Omental fat pad (tissue), 4 donors: ENCODE measurements around the gene SYTL5. TPM values are rescaled to one million over a fixed set of nuclear protein-coding genes. Genes with fewer than 3 reads are reported as not detected.

Experiments used
- ATAC-seq: fragments of 150-250 bp; one replicate; pipeline ENCODE4 v1.9.1; 2016; ENCODE audit warnings: mild to moderate bottlenecking, moderate library complexity; ENCODE audit not compliant: low FRiP score
- DNase-seq: peaks from one replicate; pipeline ENCODE4 v3.0.0-alpha.2; 2019; ENCODE audit warnings: low spot score
- total RNA-seq, 4 donors: library from RNA; depleted of rRNA; stranded (reverse); fragments of >200 nt; gene quantifications; one replicate each; pipeline ENCODE4 v1.1.0, GENCODE V29; 2016
- TF ChIP-seq, protein P1 (sequence below), 3 donors: fragments of 450-650 bp; IDR thresholded peaks; one replicate each; pipeline ENCODE4 v1.5.1; 2016 to 2017; ENCODE audit warnings: antibody characterized with exemption in 3 of 3, mild to moderate bottlenecking in 3 of 3, moderate library complexity in 2 of 3

The SYTL5 gene
- total RNA-seq, 4 donors from 2014 or later: 0.09 TPM; not detected in 3

DNA sequence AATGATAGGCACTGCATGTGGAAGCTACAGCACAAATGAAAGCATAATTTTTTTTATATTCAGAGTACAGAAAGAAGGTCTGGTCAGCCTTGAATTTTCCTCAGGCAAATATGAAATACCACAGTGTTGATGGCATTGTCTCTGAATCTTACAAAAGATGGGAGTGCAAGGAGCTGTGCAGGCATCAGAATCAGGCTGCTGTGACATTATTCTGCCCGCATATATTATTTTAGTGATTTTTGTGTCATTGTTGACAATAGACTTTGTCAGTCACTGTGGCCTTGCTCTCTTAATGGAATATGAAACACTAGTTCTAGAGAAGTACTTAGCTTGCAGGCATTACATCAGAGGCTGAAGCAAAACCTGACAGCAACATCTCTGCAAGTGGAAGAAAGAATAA, 42.5 kb downstream of the SYTL5 start:
- DNase-seq (no peak), ATAC-seq (no peak)
- TF ChIP-seq, protein P1, sequence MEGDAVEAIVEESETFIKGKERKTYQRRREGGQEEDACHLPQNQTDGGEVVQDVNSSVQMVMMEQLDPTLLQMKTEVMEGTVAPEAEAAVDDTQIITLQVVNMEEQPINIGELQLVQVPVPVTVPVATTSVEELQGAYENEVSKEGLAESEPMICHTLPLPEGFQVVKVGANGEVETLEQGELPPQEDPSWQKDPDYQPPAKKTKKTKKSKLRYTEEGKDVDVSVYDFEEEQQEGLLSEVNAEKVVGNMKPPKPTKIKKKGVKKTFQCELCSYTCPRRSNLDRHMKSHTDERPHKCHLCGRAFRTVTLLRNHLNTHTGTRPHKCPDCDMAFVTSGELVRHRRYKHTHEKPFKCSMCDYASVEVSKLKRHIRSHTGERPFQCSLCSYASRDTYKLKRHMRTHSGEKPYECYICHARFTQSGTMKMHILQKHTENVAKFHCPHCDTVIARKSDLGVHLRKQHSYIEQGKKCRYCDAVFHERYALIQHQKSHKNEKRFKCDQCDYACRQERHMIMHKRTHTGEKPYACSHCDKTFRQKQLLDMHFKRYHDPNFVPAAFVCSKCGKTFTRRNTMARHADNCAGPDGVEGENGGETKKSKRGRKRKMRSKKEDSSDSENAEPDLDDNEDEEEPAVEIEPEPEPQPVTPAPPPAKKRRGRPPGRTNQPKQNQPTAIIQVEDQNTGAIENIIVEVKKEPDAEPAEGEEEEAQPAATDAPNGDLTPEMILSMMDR (IDR thresholded peaks at IDR 0.05): no peak

- TF ChIP-seq, protein P1 (IDR thresholded peaks at IDR 0.05): no peak
- no peak for DNase-seq
- ATAC-seq: no peak
Measured at GRCh38 chrX:38050806-38051205, 44.5 kb downstream of the SYTL5 start.

GRCh38 chrX:38052096-38052495, 45.7 kb downstream of the SYTL5 start:
- ATAC-seq (no peak), DNase-seq (no peak)
- TF ChIP-seq, protein P1 (IDR thresholded peaks at IDR 0.05): no peak

DNA sequence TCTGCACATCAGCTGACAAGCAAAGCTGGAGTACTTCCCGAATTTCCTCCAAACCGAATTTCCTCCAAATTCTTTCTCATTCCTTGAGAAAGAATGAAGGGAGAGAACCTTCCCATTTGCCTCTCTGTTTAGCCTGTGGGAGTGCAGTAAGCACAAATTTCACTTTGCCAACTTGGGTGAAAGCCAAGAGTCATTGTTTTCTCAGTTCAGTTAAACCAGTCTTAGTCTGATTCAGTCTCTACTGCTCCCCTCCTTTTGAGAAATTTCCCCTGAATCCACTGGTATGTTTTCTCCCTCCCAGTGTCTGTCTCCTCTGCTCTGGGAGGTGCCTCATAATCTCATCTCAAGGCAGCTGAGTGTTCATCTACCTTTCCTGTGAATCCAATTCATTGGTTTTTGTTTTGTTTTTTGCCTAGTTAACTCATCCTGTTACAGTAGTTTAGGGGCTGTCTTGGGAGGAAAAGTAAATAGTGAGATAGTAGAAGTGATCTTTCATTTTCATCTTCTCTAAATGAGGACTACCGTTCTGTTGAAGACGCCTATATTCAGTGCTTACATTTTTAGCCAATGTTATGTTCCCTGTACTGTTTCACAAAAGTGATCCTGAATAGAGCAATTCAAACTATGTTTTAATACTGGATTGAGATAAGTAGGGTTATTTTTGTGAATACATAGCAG, 49.0 kb downstream of the SYTL5 start:
- ATAC-seq (peak; percentile 71), DNase-seq (no peak)
- TF ChIP-seq, protein P1 (IDR thresholded peaks at IDR 0.05): no peak

GRCh38 chrX:38060331-38060878, 54.1 kb downstream of the SYTL5 start:
- DNase-seq (no peak), ATAC-seq (no peak)
- TF ChIP-seq, protein P1 (IDR thresholded peaks at IDR 0.05): no peak

GRCh38 chrX:38061335-38061734, 55.0 kb downstream of the SYTL5 start:
- DNase-seq: no peak
- TF ChIP-seq, protein P1 (IDR thresholded peaks at IDR 0.05): no peak
- ATAC-seq: no peak

DNA sequence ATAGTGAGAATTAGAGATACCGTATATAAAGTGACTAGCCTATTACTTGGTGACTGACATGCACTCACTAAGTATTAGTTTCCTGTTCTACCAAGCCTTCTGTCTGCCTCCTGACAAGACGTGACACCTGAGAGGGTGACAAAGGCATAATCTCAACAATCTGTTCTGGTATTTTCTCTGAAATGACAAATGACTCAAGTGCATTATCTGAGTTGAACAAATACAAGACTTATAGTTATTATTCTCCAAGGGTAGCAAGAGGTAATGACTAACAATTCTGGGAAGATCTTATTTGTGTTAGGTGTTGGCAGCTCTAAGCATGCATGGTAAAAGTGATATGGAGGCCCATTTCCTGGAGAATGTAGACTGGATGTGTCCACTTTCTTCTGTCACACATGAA, 60.6 kb downstream of the SYTL5 start:
- no peak for DNase-seq
- no peak for ATAC-seq
- TF ChIP-seq, protein P1 (IDR thresholded peaks at IDR 0.05): no peak
